ENCODE measurements around the gene DNAJB13.

The DNAJB13 gene

DNA sequence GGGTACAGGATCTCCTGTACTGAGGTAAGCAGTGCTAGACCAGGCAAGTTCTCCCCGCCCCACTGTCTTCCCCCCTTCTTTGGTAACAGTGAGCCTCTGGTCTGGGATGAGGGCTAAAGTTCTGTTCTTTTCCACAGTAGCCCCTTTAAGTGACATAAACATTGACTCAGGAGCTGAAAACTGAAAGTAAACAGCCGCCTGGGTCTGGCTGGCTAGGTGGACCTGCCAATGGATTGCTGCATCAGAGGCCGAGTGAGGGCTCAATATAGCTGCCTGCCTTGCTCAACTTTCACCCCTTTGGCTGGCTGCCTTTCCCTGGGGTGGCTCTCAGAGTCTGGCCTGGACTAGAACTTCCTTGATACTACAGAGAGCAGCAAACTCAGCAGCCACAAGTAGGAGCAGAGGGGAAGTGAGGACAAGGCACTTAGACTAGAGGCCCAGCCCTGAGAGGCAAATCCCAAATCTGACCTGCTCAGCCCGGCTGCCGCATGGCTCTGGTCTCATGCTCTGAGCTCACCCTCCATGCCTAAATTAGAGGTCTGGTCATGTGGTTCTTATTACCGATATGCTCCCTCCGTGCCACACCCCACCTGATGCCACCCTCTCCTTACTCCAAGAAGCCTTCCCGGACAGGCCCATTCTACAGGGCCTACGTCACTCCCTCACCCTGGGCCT, 67.6 kb downstream of the DNAJB13 start:
- no peak for DNase-seq

DNA sequence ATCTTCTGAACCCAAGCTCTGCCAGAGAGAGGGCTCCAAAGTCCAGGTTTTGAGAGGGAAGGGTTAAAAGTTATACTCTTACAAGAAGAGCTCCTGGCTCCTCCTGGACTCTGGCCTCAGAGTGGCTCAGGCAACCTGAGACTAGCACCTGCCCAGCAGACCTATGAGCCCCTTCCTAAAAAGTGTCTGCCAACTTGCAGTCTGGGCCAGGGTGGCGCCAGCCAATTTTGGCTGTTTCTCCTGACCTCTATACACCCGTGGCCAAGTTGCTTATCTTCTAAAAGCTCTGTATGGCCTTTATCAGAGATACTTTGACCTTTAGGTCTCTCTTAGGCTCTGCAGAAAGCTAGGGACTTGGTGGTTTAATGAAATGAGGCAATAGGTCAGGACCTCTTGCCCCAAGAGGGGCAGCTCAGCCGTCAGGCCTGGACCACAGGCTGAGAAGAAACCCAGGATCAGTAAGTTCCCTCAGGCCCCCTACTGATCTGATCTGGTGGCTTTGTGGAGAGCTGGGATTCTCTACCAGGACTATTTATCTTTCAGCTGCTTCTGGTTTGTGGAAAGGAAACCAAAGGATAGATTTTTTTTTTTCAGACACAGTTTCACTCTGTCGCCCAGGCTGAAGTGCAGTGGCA, 68.4 kb downstream of the DNAJB13 start:
- DNase-seq = no peak

DNA sequence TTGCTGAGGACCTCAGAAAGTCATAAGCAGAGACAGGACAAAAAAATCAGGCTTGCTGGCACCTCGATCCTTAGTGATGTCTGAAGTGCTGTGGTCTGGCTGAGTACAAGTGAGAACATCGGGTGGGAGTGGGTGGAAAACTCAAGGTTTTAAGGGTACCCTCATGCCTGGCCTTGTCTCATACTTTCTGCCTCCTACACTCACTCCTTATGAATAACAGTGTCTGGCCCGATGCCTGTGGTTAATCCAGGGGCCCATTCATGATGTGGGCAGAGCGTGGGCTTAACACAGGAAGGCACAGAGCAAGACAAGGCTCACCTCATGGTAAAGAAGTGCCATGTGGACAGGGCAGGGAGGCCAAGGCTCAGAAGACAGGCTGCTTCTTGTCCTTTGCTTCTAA, 69.0 kb downstream of the DNAJB13 start:
- no peak for DNase-seq
